Cardiac fibroblast (primary cell): ENCODE data around the gene SLC48A1.

ENCODE experiments used
- DNase-seq, 2 donors: peaks; one replicate each; pipeline versions ENCODE4 v3.0.0 to v3.0.0-alpha.2; 2010; ENCODE audit warnings: low read depth in 2 of 2
- H3K4me3 ChIP-seq, 2 donors: replicated peaks in 1 of 2; 1 replicate in 1 of 2; 2 replicates in 1 of 2; pipeline ENCODE4 v1.5.1; 2011; ENCODE audit warnings: low read depth in 2 of 2, low read length in 2 of 2, mild to moderate bottlenecking in 2 of 2, moderate library complexity in 1 of 2
- TF ChIP-seq, protein P1 (sequence below): IDR thresholded peaks from one replicate; pipeline ENCODE4 v1.5.1; 2011; ENCODE audit warnings: low read depth, mild to moderate bottlenecking, low read length, inconsistent platforms

Gene SLC48A1

DNA sequence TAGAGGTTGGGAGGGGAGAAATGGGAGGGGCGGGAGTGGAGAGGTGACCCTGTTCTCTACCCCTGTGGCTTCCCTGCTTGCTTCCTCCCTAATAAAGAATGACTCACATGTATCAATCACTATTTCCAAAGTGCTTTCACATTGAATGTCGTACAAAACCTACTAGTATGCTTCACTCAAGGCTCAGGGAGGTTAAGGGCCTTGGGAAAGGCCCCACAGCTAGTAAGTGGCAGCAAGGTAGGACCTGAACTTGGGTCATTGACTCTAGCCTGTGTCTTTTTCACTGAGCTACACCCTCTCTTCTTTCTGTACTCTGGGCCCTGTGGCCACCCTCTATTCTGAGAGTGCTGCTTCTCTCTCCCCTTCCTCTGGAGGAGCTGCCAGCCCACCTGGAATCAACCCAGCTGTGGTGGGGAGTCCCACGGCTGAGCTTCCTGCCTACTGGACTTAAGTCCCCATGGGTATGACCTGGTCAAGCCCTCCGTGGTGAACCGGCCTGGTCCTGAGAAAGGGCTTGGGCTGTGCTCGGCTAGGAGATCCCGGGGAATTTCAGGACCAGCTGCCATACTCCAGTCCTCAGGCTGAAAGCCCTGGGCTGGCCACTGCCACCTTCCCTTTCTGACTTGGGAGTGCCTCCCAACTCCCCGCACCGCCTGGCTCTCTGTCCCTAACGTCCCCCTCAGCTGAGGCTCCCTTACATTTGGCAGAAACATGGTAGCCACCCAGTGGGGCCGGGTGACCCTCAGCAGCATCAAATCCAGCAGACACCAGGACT lies 13.0 kb downstream of the SLC48A1 start:
- no peak overlapping the region for H3K4me3 ChIP-seq
- DNase-seq, result no peak
- TF ChIP-seq, protein P1, sequence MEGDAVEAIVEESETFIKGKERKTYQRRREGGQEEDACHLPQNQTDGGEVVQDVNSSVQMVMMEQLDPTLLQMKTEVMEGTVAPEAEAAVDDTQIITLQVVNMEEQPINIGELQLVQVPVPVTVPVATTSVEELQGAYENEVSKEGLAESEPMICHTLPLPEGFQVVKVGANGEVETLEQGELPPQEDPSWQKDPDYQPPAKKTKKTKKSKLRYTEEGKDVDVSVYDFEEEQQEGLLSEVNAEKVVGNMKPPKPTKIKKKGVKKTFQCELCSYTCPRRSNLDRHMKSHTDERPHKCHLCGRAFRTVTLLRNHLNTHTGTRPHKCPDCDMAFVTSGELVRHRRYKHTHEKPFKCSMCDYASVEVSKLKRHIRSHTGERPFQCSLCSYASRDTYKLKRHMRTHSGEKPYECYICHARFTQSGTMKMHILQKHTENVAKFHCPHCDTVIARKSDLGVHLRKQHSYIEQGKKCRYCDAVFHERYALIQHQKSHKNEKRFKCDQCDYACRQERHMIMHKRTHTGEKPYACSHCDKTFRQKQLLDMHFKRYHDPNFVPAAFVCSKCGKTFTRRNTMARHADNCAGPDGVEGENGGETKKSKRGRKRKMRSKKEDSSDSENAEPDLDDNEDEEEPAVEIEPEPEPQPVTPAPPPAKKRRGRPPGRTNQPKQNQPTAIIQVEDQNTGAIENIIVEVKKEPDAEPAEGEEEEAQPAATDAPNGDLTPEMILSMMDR, result no peak

DNA sequence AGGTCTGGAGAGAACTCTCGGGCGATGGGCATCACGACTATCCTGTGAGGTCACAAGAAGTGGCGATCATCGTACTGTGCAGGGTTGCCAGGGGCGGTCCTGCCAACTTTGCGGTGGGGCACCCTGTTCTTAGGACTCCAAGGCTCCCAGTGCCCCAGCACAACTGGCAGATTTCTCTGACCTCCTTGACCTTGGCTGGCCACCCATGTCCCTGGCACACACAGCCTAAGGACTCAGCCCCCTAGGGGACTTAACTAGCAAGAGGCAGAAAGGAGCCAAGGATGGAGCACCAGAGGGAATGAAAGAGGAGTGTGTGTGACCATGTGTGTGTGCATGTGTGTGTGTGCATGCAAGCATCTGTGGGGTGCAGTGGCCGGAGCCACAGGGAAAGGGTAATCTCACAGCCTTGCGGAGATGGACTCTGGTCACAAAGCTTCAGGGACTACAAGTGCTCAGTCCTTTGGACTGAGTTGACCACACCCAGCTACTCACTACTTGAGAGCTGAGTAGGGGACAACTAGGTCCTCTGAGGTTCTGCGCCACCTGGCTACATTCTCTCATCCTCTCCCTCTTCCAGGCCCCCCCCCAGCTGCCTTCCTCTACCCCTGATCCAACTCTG lies 13.7 kb downstream of the SLC48A1 start:
- H3K4me3 ChIP-seq, result no peak overlapping the region
- TF ChIP-seq, protein P1, result no peak
- DNase-seq, result no peak

DNA sequence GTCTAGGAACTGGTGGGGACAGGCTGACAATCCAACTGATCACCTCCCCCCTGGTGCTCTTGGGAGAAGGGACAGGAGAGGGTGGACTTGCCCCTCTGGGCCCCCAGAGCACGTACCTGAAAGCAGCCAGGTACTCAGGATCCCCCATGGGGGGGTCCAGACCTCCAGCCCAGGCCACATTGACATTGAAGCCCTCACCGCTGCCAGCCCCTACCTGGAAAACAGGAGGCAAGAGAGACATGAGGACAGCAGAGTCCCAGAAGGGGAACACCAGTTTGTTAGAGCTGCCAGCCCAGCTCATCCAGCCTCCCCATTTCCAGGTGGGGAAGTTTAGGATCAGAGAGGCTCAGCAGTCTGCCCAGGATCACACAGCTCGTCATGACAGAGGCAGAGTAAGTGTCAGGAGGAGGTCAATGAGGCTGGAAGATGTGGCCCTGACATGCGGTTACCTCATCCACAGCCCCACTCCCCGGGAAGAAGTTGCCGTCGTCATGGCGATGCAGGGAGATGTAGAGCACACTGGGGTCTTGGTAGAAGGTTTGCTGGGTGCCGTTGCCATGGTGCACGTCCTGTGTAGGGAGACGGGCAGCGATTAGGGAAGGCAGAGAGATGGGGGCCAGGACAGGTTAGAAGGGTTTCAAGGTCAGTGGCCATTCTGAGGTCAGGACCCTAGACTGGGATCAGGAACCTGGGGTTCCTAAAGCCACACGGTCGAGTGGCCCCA lies 14.7 kb downstream of the SLC48A1 start:
- no peak overlapping the region for H3K4me3 ChIP-seq
- DNase-seq, result no peak
- TF ChIP-seq, protein P1, result no peak

DNA sequence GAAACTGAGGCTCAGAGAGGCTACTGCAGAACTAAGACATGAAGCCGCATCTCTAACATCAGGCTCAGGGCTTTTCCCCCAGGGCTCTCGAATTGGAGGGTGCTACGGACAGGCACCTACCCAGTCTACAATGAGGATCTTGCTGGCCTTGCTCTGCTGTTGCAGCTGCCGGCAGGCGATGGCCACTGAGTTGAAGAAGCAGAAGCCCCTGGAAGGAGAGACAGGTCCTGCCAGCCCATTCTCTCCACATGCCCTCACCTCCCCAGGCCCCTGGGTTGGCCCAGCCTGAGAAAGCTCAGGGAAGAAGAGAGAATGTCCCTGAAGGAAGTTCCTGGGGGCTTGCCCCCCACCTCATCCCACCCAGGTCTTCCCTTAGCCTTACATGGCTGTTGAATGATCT lies 16.1 kb downstream of the SLC48A1 start:
- TF ChIP-seq, protein P1, result no peak
- no peak overlapping the region for H3K4me3 ChIP-seq
- no peak for DNase-seq

DNA sequence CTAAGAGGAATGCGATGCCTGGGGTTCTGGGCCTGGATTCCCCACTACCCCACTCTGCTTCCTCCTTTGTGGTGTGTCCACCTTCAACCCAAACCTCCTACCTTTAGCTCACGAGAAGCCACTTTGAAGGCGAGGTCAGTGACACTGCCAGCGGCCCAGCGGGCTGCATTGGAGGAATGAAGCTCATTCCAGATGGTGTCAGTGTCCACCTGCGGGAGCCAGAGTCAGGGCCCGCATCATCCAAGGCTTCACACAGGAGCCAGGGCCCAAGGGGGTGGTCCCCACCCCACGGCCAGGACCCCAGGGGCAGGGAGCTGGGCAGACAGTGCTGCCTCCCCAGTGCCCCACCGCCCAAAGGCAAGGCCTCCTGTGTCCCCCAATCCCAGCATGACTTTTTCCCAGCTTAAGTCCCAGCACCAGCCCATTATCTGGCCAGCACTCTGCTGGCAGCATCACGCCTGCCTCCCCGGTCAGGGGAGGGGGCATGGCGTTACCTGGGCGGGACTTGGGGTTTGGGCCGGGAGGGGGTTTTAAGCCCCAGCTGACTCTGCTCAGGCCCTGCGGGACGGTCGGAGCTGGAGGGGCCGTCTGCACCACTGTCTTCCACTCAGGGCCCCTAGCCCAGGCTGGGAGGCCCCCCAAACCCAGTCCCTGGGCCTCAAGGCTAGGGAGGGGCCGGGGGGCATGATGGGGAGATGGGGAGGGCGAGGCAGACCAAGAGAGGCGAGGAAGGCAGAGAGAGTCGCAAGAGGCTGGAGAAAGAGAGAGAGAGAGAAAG lies 16.9 kb downstream of the SLC48A1 start:
- DNase-seq, result no peak
- TF ChIP-seq, protein P1, result no peak
- H3K4me3 ChIP-seq, result no peak overlapping the region

DNA sequence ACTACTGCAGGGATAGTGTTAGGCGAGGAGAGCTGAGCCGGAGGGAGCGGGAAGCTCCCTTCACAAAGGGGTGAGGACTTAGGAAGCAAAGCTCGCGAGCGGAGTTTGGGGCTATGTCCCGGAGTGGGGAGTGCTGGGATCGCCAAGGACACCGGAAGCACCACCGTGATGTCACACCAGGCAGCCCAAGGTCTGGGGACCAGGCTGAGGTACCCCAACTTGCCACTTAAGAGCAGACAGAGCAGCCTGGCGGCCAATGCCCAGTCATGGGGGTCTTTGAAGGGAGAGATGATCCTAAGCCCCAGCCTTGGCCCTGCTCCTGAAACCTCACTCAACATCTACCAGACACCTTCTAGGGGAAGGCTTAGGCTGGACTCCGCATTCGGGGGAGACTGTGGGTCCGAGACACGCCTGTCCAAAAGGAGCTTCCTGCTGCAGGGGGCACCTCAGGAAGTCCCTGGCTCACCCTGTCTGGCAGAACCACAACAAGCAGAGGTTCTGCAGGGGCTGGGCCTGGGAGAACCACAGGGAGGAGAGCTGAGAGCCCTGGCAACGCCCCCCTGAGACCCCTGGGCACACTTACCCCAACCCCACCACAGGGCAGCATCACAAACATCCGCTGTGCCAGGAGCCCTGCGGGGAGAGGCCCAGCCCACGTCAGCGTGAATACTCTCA lies 17.8 kb downstream of the SLC48A1 start:
- no peak for DNase-seq
- no peak overlapping the region for H3K4me3 ChIP-seq
- TF ChIP-seq, protein P1, result no peak
